Ovary (tissue), 9 donors: ENCODE measurements around the gene DIDO1. TPM values are rescaled to one million over a fixed set of nuclear protein-coding genes. Genes with fewer than 3 reads are reported as not detected.
"Not testable (repeated sequence)": the region's sequence is repeated elsewhere in the genome, so short reads cannot be mapped to it uniquely, and the experiment has no call there.

Experiments
- DNase-seq, 5 donors: peaks; one replicate each; pipeline ENCODE4 v3.0.0-alpha.2; 2019 to 2020
- H3K27ac ChIP-seq, 2 donors: fragments of 200-600 bp; one replicate each; pipeline versions ENCODE4 v1.5.1 to v1.8.0; 2019 to 2022
- H3K27me3 ChIP-seq: fragments of 200-600 bp; one replicate; pipeline ENCODE4 v1.8.0; 2022
- H3K36me3 ChIP-seq: fragments of 200-600 bp; sonication (generic); one replicate; pipeline ENCODE4 v1.5.1; 2019
- H3K4me1 ChIP-seq: one replicate; pipeline ENCODE4 v1.8.1; 2013; ENCODE audit warnings: mild to moderate bottlenecking, moderate library complexity; ENCODE audit not compliant: insufficient read depth
- H3K4me3 ChIP-seq: fragments of 200-600 bp; sonication (generic); one replicate; pipeline ENCODE4 v1.5.1; 2017
- H3K9me3 ChIP-seq, 2 donors: fragments of 200-600 bp in 1 of 2; sonication (generic) in 1 of 2; one replicate each; pipeline versions ENCODE4 v1.5.1 to v1.8.1; 2013 to 2019; ENCODE audit warnings: mild to moderate bottlenecking in 1 of 2, moderate library complexity in 1 of 2
- CTCF ChIP-seq, 3 donors: fragments of 450-650 bp in 2 of 3; fragments of 200-600 bp in 1 of 3; IDR thresholded peaks; one replicate each; pipeline versions ENCODE4 v1.5.1 to v1.8.0; 2016 to 2022; ENCODE audit warnings: antibody characterized with exemption in 3 of 3, mild to moderate bottlenecking in 1 of 3
- EP300 ChIP-seq: sonication (generic); formaldehyde crosslinking; IDR thresholded peaks from one replicate; pipeline ENCODE4 v1.6.1; 2017; ENCODE audit warnings: antibody characterized with exemption
- POLR2A ChIP-seq: fragments of 450-650 bp; IDR thresholded peaks from one replicate; pipeline ENCODE4 v1.6.1; 2017; ENCODE audit warnings: antibody characterized with exemption, mild to moderate bottlenecking, moderate library complexity
- WGBS, 3 donors: extraction: QIAGEN DNeasy Blood & Tissue Kit in 1 of 3; methylation state at CpG; one replicate each; pipeline versions ENCODE4 v1.1.5 to v1.1.7; 2013 to 2017; 5-methylcytosine and 5-hydroxymethylcytosine counted together
- intact Hi-C, 4 donors: fragments of 100-400 bp; cut with DNase I; formaldehyde crosslinking; loops; one replicate each; pipeline versions ENCODE4 v1.11.0 to v1.15.1; 2022 to 2023
- polyA plus RNA-seq, 2 donors: library from polyadenylated mRNA; stranded (reverse); fragments of 200-250 nt in 1 of 2; fragments of 350-450 nt in 1 of 2; fragmentation: Illumina TruSeq in 1 of 2; extraction: RNeasy Lipid Tissue Mini Kit (QIAGEN cat#74804) in 1 of 2; gene quantifications; one replicate each; pipeline ENCODE4 v1.2.3, GENCODE V29; 2013 to 2014
- total RNA-seq, 7 donors: library from RNA; depleted of rRNA in 2 of 7; stranded (reverse); fragments of >200 nt in 2 of 7; fragmentation: NEBNext Ultra II Directional in 3 of 7; extraction: Animal tissue kit (Norgen Biotek cat#: 25700) in 3 of 7; gene quantifications; one replicate each; pipeline versions ENCODE4 v1.1.0 to v1.2.4, GENCODE V29; 2016 to 2023
- donor health status: DM: no; HTN: no; CAD: no; lungs with moderate emphysema.
- donor health status: DM: no; HTN: no; CAD: no.
- donor health status: Bipolar disorder and iron deficiency.
- donor health status: DM: yes; HTN: yes; CAD: no.
- donor health status: DM: no; HTN: no; CAD: no.
- donor health status: DM: yes; HTN: yes; CAD: no.

DIDO1 gene
- total and polyA plus RNA-seq, 9 donors: 42.9 to 82.2 (median 56.2) TPM

- H3K9me3 ChIP-seq: no peaks in the 10 kb centered on the region
- H3K27ac ChIP-seq: no peak overlapping the region
- H3K36me3 ChIP-seq: no peaks in the 10 kb centered on the region
- H3K4me1 ChIP-seq: no peaks in the 10 kb centered on the region
- intact Hi-C loops: no loop called here
- H3K4me3 ChIP-seq: no peak overlapping the region
- H3K27me3 ChIP-seq: no peaks in the 10 kb centered on the region
- TF ChIP-seq POLR2A (no peak), EP300 (no peak), CTCF (IDR thresholded peaks at IDR 0.05) (no peak)
- DNase-seq: peak in 1 of 5 donors; percentile 21
- WGBS, 3 donors: 86 to 90% (median 89%) methylated on average over 8 of the region's 8 CpGs
Measured at GRCh38 chr20:62852196-62852595, 74.1 kb downstream of the DIDO1 start.

GRCh38 chr20:62850333-62850974, 75.9 kb downstream of the DIDO1 start:
- Histone ChIP-seq H3K4me1 (no peaks in the 10 kb centered on the region), H3K27ac (no peak overlapping the region), H3K27me3 (no peaks in the 10 kb centered on the region), H3K4me3 (no peak overlapping the region), H3K36me3 (no peaks in the 10 kb centered on the region), H3K9me3 (no peaks in the 10 kb centered on the region)
- DNase-seq: peak in 1 of 5 donors; percentile 31
- no peak for TF ChIP-seq EP300
- TF ChIP-seq CTCF (IDR thresholded peaks at IDR 0.05): no peak
- TF ChIP-seq POLR2A: no peak
- intact Hi-C loops: no loop called here
- 86 to 87% (median 87%) methylated on average over 22 of the region's 22 CpGs for WGBS, 3 donors

GRCh38 chr20:62849431-62849830, 76.9 kb downstream of the DIDO1 start:
- Histone ChIP-seq H3K27ac (no peak overlapping the region), H3K4me1 (no peaks in the 10 kb centered on the region), H3K27me3 (no peaks in the 10 kb centered on the region), H3K9me3 (no peaks in the 10 kb centered on the region), H3K4me3 (no peak overlapping the region), H3K36me3 (no peaks in the 10 kb centered on the region)
- no peak for TF ChIP-seq POLR2A
- TF ChIP-seq EP300: no peak
- TF ChIP-seq CTCF (IDR thresholded peaks at IDR 0.05): no peak
- no peak for DNase-seq
- intact Hi-C loops: no loop called here

GRCh38 chr20:62848917-62849316, 77.4 kb downstream of the DIDO1 start:
- H3K36me3 ChIP-seq, intact Hi-C loops: not testable (repeated sequence)
- 91 to 95% (median 95%) methylated on average over 7 of the region's 7 CpGs for WGBS, 3 donors

GRCh38 chr20:62846166-62846890, 80.0 kb downstream of the DIDO1 start:
- peak in 1 of 5 donors; percentile 17 for DNase-seq
- Histone ChIP-seq H3K9me3 (no peaks in the 10 kb centered on the region), H3K27ac (no peak overlapping the region), H3K27me3 (no peaks in the 10 kb centered on the region), H3K36me3 (no peaks in the 10 kb centered on the region), H3K4me3 (no peak overlapping the region), H3K4me1 (no peaks in the 10 kb centered on the region)
- TF ChIP-seq CTCF (IDR thresholded peaks at IDR 0.05) (no peak), POLR2A (no peak), EP300 (no peak)
- WGBS, 3 donors: 86 to 88% (median 88%) methylated on average over 19 of the region's 19 CpGs
- intact Hi-C loops: no loop called here

More at GRCh38 chr20:62848917-62849316, 77.4 kb downstream of the DIDO1 start:
- H3K9me3 ChIP-seq, H3K4me3 ChIP-seq, H3K27me3 ChIP-seq, H3K27ac ChIP-seq, H3K4me1 ChIP-seq, DNase-seq: not testable (repeated sequence)
